WTC11 (cell line): Measurements from ENCODE around the gene EGLN1. TPM values are rescaled to one million over a fixed set of nuclear protein-coding genes. Genes with fewer than 3 reads are reported as not detected.

ENCODE experiments used
- ATAC-seq: fragments of 200-7000 bp; cut with Tn5 transposase; 2 replicates; pipeline ENCODE4 v1.10.0; 2021; ENCODE audit warnings: mild to moderate bottlenecking, moderate library complexity
- CTCF ChIA-PET: fragments of 300-600 bp; sonication (Branson Sonifier 250); formaldehyde crosslinking; loops from one replicate; lab custom pipeline; 2021; ENCODE audit warnings: antibody characterized with exemption; lab: Charles Lee
- POLR2A ChIA-PET: fragments of 350-600 bp; sonication (Branson Sonifier 250); formaldehyde crosslinking; loops from one replicate; lab custom pipeline; 2021; ENCODE audit warnings: antibody characterized with exemption; lab: Charles Lee
- DNase-seq: peaks from one replicate; pipeline ENCODE4 v3.0.0; 2021; ENCODE audit warnings: low spot score
- H3K27ac Mint-ChIP-seq: 2 replicates; pipeline ENCODE4 v1.8.0; 2021; ENCODE audit warnings: mixed read lengths
- H3K27me3 Mint-ChIP-seq: 2 replicates; pipeline ENCODE4 v1.8.0; 2021; ENCODE audit warnings: low read depth, mild to moderate bottlenecking, moderate library complexity, mixed read lengths
- H3K36me3 Mint-ChIP-seq: 2 replicates; pipeline ENCODE4 v1.8.0; 2021; ENCODE audit warnings: mixed read lengths
- H3K4me1 Mint-ChIP-seq: 2 replicates; pipeline ENCODE4 v1.8.0; 2022; ENCODE audit warnings: mixed read lengths
- H3K4me3 Mint-ChIP-seq: 2 replicates; pipeline ENCODE4 v1.8.0; 2021; ENCODE audit warnings: mild to moderate bottlenecking, moderate library complexity, mixed read lengths
- H3K9me3 Mint-ChIP-seq: 2 replicates; pipeline ENCODE4 v1.8.0; 2021; ENCODE audit warnings: mixed read lengths
- CDX4 ChIP-seq: fragments of 250-450 bp; sonication (Bioruptor Pico); IDR thresholded peaks from 2 replicates; pipeline ENCODE4 v1.9.0; 2021; ENCODE audit warnings: moderate library complexity, mild to moderate bottlenecking, inconsistent platforms, borderline replicate concordance
- GRHL2 ChIP-seq: fragments of 250-450 bp; sonication (Bioruptor Pico); IDR thresholded peaks from 2 replicates; pipeline ENCODE4 v1.8.0; 2022; ENCODE audit warnings: mild to moderate bottlenecking, moderate library complexity; ENCODE audit not compliant: insufficient replicate concordance, severe bottlenecking
- JAZF1 ChIP-seq: fragments of 250-450 bp; sonication (Bioruptor Pico); IDR thresholded peaks from 2 replicates; pipeline ENCODE4 v1.9.0; 2021; ENCODE audit warnings: moderate library complexity, mild to moderate bottlenecking, inconsistent platforms
- MAX ChIP-seq: sonication (generic); formaldehyde crosslinking; IDR thresholded peaks from 2 replicates; pipeline ENCODE4 v1.8.0; 2022; ENCODE audit warnings: mild to moderate bottlenecking, missing genetic modification reagents
- MLX ChIP-seq: sonication (generic); formaldehyde crosslinking; IDR thresholded peaks from 2 replicates; pipeline ENCODE4 v1.8.1; 2023; ENCODE audit warnings: mild to moderate bottlenecking, missing genetic modification reagents, moderate library complexity
- MXD4 ChIP-seq: fragments of 250-450 bp; sonication (Bioruptor Pico); IDR thresholded peaks from 2 replicates; pipeline ENCODE4 v1.8.0; 2021; ENCODE audit warnings: mild to moderate bottlenecking, moderate library complexity, borderline replicate concordance
- NFATC4 ChIP-seq: fragments of 250-450 bp; sonication (Bioruptor Pico); IDR thresholded peaks from 2 replicates; pipeline ENCODE4 v1.9.0; 2021; ENCODE audit warnings: mild to moderate bottlenecking
- NFE2L1 ChIP-seq: sonication (generic); formaldehyde crosslinking; IDR thresholded peaks from 2 replicates; pipeline ENCODE4 v1.8.1; 2023; ENCODE audit warnings: missing genetic modification reagents
- NR2C2 ChIP-seq: sonication (generic); formaldehyde crosslinking; IDR thresholded peaks from 2 replicates; pipeline ENCODE4 v1.8.0; 2022; ENCODE audit warnings: mild to moderate bottlenecking, missing genetic modification reagents
- PRDM15 ChIP-seq: sonication (generic); formaldehyde crosslinking; IDR thresholded peaks from 2 replicates; pipeline ENCODE4 v1.8.0; 2022; ENCODE audit warnings: missing genetic modification reagents
- PRRX2 ChIP-seq: fragments of 250-450 bp; sonication (Bioruptor Pico); IDR thresholded peaks from 2 replicates; pipeline ENCODE4 v1.8.0; 2021; ENCODE audit warnings: mild to moderate bottlenecking
- SOX15 ChIP-seq: fragments of 250-450 bp; sonication (Bioruptor Pico); IDR thresholded peaks from 2 replicates; pipeline ENCODE4 v1.9.0; 2021; ENCODE audit warnings: mild to moderate bottlenecking
- STAT6 ChIP-seq: sonication (generic); formaldehyde crosslinking; conservative IDR thresholded peaks from 2 replicates; pipeline ENCODE4 v1.8.1; 2023; ENCODE audit warnings: mild to moderate bottlenecking, low read depth, missing genetic modification reagents, moderate library complexity
- ZNF232 ChIP-seq: sonication (generic); formaldehyde crosslinking; IDR thresholded peaks from 2 replicates; pipeline ENCODE4 v1.8.0; 2022; ENCODE audit warnings: mild to moderate bottlenecking, missing genetic modification reagents
- ZNF281 ChIP-seq: sonication (generic); formaldehyde crosslinking; IDR thresholded peaks from 2 replicates; pipeline ENCODE4 v1.8.0; 2023; ENCODE audit warnings: mild to moderate bottlenecking, missing genetic modification reagents
- total RNA-seq: library from RNA; stranded (reverse); gene quantifications from 3 replicates; pipeline ENCODE4 v1.2.3, GENCODE V29; 2021
- TF ChIP-seq, protein P1 (sequence below): fragments of 250-450 bp; sonication (Bioruptor Pico); IDR thresholded peaks from 2 replicates; pipeline ENCODE4 v1.9.0; 2021; ENCODE audit warnings: mild to moderate bottlenecking
- TF ChIP-seq, protein P2 (sequence below): fragments of 250-450 bp; sonication (Bioruptor Pico); conservative IDR thresholded peaks from 2 replicates; pipeline ENCODE4 v1.9.0; 2021; ENCODE audit warnings: mild to moderate bottlenecking
- TF ChIP-seq, protein P3 (sequence below): fragments of 250-450 bp; sonication (Bioruptor Pico); IDR thresholded peaks from 2 replicates; pipeline ENCODE4 v1.9.0; 2021; ENCODE audit warnings: mild to moderate bottlenecking

The EGLN1 gene
- total RNA-seq, 1 experiment from 2014 or later = 13.7 TPM

- no peak overlapping the region for H3K27ac Mint-ChIP-seq
- H3K9me3 Mint-ChIP-seq = peaks cover 37% of the 10 kb centered on the region
- H3K4me3 Mint-ChIP-seq = no peak overlapping the region
- H3K27me3 Mint-ChIP-seq = no peaks in the 10 kb centered on the region; the same call in 1 of the 2 replicates
- peaks cover 12% of the 10 kb centered on the region for H3K4me1 Mint-ChIP-seq
- no peak for TF ChIP-seq NR2C2
- TF ChIP-seq CDX4 (CRISPR knock-in tag) = no peak
- no peak for TF ChIP-seq JAZF1
- TF ChIP-seq SOX15 = no peak
- TF ChIP-seq ZNF232 = no peak
- TF ChIP-seq MXD4 (CRISPR knock-in tag) = no peak
- TF ChIP-seq NFE2L1 = no peak
- TF ChIP-seq GRHL2 (CRISPR knock-in tag) = no peak
- no peak for TF ChIP-seq STAT6
- TF ChIP-seq, protein P1, sequence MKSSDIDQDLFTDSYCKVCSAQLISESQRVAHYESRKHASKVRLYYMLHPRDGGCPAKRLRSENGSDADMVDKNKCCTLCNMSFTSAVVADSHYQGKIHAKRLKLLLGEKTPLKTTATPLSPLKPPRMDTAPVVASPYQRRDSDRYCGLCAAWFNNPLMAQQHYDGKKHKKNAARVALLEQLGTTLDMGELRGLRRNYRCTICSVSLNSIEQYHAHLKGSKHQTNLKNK (CRISPR knock-in tag) = no peak
- TF ChIP-seq PRRX2 (CRISPR knock-in tag) = no peak
- H3K36me3 Mint-ChIP-seq = peaks cover 25% of the 10 kb centered on the region
- CTCF ChIA-PET = no interaction called here
- POLR2A ChIA-PET = no interaction called here
- ATAC-seq (no peak), DNase-seq (no peak)
Observed at GRCh38 chr1:231467986-231468385, 45.9 kb upstream of the EGLN1 start.

DNA sequence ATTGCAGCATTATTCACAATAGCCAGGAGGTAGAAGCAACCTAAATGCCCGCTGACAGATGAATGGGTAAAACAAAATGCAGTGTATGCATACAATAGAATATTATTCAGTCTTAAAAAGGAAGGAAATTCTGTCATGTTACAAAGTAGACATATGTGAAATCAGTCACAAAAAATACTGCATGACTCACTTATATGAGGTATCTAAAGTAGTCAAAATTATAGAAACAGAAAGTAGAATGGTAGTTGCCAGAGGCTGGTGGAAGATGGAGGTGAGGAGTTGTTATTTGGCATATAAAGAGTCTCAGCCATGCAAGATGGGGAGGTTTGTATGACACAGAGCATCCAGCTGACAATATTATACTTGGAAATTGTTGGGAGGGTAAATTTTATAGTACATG is 43.0 kb upstream of the EGLN1 start:
- ATAC-seq = no peak
- CTCF ChIA-PET = no interaction called here
- TF ChIP-seq PRDM15 (CRISPR knock-in tag) (no peak), MLX (no peak), MAX (CRISPR knock-in tag) (no peak), ZNF281 (CRISPR knock-in tag) (no peak), NFATC4 (CRISPR knock-in tag) (no peak)
- TF ChIP-seq, protein P2, sequence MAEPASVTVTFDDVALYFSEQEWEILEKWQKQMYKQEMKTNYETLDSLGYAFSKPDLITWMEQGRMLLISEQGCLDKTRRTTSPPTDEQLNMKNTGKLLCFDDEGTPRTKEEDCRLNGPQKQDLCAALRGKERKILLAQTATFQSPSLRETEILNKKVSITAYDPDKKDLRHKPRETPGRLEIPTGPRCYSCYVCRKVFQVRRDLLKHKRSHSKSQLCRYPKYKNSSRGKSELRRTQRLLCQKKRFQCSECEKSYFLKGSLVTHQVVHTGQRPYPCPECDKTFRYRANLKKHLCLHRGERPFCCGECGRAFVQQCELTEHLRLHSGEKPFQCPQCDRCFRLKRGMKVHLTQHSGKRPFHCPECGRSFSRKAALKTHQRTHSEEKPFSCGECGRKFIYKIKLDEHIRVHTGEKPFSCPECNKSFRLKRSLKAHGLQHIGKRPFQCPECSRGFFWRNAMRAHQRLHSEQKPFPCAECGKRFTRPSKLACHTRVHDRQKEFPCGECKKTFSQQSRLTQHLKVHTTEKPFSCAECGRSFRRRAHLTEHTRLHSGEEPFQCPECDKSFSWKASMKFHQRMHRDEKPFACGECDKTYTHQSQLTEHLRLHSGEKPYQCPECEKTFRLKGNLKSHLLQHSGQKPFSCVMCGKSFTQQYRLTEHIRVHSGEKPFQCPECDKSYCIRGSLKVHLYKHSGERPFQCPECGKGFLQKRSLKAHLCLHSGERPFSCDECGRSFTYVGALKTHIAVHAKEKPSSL (CRISPR knock-in tag) = no peak
- TF ChIP-seq, protein P1 (CRISPR knock-in tag) = no peak
- TF ChIP-seq, protein P3, sequence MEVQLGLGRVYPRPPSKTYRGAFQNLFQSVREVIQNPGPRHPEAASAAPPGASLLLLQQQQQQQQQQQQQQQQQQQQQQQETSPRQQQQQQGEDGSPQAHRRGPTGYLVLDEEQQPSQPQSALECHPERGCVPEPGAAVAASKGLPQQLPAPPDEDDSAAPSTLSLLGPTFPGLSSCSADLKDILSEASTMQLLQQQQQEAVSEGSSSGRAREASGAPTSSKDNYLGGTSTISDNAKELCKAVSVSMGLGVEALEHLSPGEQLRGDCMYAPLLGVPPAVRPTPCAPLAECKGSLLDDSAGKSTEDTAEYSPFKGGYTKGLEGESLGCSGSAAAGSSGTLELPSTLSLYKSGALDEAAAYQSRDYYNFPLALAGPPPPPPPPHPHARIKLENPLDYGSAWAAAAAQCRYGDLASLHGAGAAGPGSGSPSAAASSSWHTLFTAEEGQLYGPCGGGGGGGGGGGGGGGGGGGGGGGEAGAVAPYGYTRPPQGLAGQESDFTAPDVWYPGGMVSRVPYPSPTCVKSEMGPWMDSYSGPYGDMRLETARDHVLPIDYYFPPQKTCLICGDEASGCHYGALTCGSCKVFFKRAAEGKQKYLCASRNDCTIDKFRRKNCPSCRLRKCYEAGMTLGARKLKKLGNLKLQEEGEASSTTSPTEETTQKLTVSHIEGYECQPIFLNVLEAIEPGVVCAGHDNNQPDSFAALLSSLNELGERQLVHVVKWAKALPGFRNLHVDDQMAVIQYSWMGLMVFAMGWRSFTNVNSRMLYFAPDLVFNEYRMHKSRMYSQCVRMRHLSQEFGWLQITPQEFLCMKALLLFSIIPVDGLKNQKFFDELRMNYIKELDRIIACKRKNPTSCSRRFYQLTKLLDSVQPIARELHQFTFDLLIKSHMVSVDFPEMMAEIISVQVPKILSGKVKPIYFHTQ (CRISPR knock-in tag) = no peak

More for the DNA sequence above, 43.0 kb upstream of the EGLN1 start:
- H3K9me3 Mint-ChIP-seq = peaks cover 47% of the 10 kb centered on the region
- peaks cover 25% of the 10 kb centered on the region for H3K36me3 Mint-ChIP-seq
- DNase-seq = no peak
- no peaks in the 10 kb centered on the region; the same call in 1 of the 2 replicates for H3K27me3 Mint-ChIP-seq
- no peak overlapping the region for H3K4me3 Mint-ChIP-seq
- H3K4me1 Mint-ChIP-seq = peaks cover 14% of the 10 kb centered on the region
- no peak overlapping the region for H3K27ac Mint-ChIP-seq
- POLR2A ChIA-PET = no interaction called here
